ENCODE measurements around the gene DMAP1.

GRCh38 chr1:44268054-44268453 lies 54.8 kb downstream of the DMAP1 start:
- TF ChIP-seq, protein P1, sequence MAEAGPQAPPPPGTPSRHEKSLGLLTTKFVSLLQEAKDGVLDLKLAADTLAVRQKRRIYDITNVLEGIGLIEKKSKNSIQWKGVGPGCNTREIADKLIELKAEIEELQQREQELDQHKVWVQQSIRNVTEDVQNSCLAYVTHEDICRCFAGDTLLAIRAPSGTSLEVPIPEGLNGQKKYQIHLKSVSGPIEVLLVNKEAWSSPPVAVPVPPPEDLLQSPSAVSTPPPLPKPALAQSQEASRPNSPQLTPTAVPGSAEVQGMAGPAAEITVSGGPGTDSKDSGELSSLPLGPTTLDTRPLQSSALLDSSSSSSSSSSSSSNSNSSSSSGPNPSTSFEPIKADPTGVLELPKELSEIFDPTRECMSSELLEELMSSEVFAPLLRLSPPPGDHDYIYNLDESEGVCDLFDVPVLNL (CRISPR knock-in tag; IDR thresholded peaks at IDR 0.05; ENCODE audit: low read depth) = no peak
- TF ChIP-seq ZNF76 (CRISPR knock-in tag; IDR thresholded peaks at IDR 0.05; ENCODE audit: borderline replicate concordance) (no peak), BRD4 (IDR thresholded peaks at IDR 0.05) (no peak), ELF1 (tag; IDR thresholded peaks at IDR 0.05) (no peak), SREBF1 (IDR thresholded peaks at IDR 0.05; ENCODE audit: borderline replicate concordance, low read depth, low read length) (no peak)
- TF ChIP-seq, protein P2, sequence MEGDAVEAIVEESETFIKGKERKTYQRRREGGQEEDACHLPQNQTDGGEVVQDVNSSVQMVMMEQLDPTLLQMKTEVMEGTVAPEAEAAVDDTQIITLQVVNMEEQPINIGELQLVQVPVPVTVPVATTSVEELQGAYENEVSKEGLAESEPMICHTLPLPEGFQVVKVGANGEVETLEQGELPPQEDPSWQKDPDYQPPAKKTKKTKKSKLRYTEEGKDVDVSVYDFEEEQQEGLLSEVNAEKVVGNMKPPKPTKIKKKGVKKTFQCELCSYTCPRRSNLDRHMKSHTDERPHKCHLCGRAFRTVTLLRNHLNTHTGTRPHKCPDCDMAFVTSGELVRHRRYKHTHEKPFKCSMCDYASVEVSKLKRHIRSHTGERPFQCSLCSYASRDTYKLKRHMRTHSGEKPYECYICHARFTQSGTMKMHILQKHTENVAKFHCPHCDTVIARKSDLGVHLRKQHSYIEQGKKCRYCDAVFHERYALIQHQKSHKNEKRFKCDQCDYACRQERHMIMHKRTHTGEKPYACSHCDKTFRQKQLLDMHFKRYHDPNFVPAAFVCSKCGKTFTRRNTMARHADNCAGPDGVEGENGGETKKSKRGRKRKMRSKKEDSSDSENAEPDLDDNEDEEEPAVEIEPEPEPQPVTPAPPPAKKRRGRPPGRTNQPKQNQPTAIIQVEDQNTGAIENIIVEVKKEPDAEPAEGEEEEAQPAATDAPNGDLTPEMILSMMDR (IDR thresholded peaks at IDR 0.05 in 2 of 3, conservative IDR thresholded peaks at IDR 0.05 in 1 of 3; ENCODE audit: insufficient read depth in 2 of 3, low read depth in 1 of 3, low read length in 3 of 3) = no peak

All from K562 (cell line).